ENCODE measurements around the gene TRPT1. TPM values are rescaled to one million over a fixed set of nuclear protein-coding genes. Genes with fewer than 3 reads are reported as not detected.
A peak's percentile ranks its signal among the peaks of the same experiment; 100 is the strongest.

TRPT1 gene
- total RNA-seq, 2 experiments from 2014 or later: 33.4 to 37.1 TPM

DNA sequence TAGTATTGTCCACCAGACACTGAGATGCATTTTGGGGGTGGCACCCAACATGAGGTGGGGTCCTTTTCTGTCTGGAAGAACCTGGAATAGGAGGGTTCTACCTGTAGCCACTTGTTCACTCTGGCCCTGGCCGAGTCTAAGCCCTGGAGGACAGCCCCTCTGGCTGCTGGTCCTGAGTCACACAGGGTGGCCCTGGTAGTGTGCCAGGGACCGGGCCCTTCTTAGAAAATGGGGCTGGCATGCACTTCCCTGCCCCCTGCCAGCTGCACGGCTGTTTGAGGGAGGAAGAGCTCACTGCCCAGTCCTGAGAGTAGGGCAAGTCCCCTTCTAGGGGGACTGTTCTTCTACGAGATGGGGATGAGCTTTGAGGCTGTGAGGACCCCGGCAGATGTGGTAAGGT, 27.5 kb upstream of the TRPT1 start:
- DNase-seq (no peak), ATAC-seq (no peak)
- Mint-ChIP-seq H3K4me1 (peaks cover 21% of the 10 kb centered on the region), H3K27ac (no peak overlapping the region), H3K4me3 (no peak overlapping the region), H3K9me3 (ENCODE audit: low read depth) (no peaks in the 10 kb centered on the region), H3K27me3 (no peaks in the 10 kb centered on the region), H3K36me3 (peaks cover 4% of the 10 kb centered on the region)
- CTCF ChIA-PET: interaction anchor here (0.9 to 1.9 kb wide), 4 partner anchors 13 to 49 kb away, joined by 4 to 7 read pairs (median 5); partner anchors contain the start of gene BAD

DNA sequence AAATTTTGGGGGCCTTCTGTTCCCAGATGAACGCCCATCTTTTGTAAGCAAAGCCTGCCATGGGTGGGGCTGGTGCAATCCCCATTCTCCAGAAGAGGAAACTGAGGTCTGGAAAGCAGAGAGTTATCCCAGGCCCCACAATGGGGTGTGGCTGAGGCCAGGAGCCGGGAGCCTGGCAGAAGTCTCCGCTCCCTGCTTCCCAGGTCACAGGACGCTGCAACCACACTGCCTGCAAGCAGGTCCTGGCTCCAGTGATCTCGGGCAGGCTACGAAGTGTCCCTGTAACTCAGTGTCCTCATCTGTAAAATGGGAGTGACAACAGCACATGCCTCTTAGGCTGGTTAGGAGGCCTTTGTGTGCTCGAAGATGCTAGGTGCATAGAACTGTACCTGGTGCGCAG, 27.1 kb upstream of the TRPT1 start:
- Mint-ChIP-seq H3K4me3 (no peak overlapping the region), H3K27me3 (no peaks in the 10 kb centered on the region), H3K4me1 (peaks cover 23% of the 10 kb centered on the region), H3K27ac (no peak overlapping the region), H3K9me3 (ENCODE audit: low read depth) (no peaks in the 10 kb centered on the region), H3K36me3 (peaks cover 4% of the 10 kb centered on the region)
- no peak for ATAC-seq
- CTCF ChIA-PET: interaction anchor here (1.1 to 4.7 kb wide), 6 partner anchors 11 to 48 kb away, joined by 5 to 68 read pairs (median 19); partner anchors contain the start of genes BAD, FKBP2 and GPR137
- DNase-seq: no peak

- CTCF ChIA-PET: interaction anchor here (0.6 to 12.3 kb wide), 13 partner anchors 8 to 536 kb away, joined by 3 to 146 read pairs (median 12); partner anchors contain the start of genes BAD, CATSPERZ, ESRRA and FERMT3
- peak overlapping the region; percentile 89 for H3K4me3 Mint-ChIP-seq
- ATAC-seq: no peak
- no peaks in the 10 kb centered on the region for H3K27me3 Mint-ChIP-seq
- no peak for DNase-seq
- peaks cover 26% of the 10 kb centered on the region for H3K4me1 Mint-ChIP-seq
- peak overlapping the region; percentile 69 for H3K27ac Mint-ChIP-seq
- no peaks in the 10 kb centered on the region for H3K9me3 Mint-ChIP-seq (ENCODE audit: low read depth)
- H3K36me3 Mint-ChIP-seq: peaks cover 2% of the 10 kb centered on the region
Observed at GRCh38 chr11:64252003-64252872, 26.3 kb upstream of the TRPT1 start.

GRCh38 chr11:64251753-64252002, 25.7 kb upstream of the TRPT1 start:
- Mint-ChIP-seq H3K9me3 (ENCODE audit: low read depth) (no peaks in the 10 kb centered on the region), H3K4me3 (peak overlapping the region; percentile 89), H3K27me3 (no peaks in the 10 kb centered on the region), H3K27ac (peak overlapping the region; percentile 69), H3K4me1 (peaks cover 29% of the 10 kb centered on the region), H3K36me3 (peaks cover 2% of the 10 kb centered on the region)
- ATAC-seq: no peak
- CTCF ChIA-PET: interaction anchor here (1.0 to 12.3 kb wide), 13 partner anchors 9 to 81 kb away, joined by 4 to 146 read pairs (median 12); partner anchors contain the start of genes BAD, CATSPERZ, ESRRA and FERMT3
- DNase-seq: no peak

- Mint-ChIP-seq H3K4me3 (peak within 1 kb of the TSS; percentile 89), H3K36me3 (peaks cover 2% of the 10 kb centered on the region), H3K27ac (peak within 1 kb of the TSS; percentile 72), H3K27me3 (no peaks in the 10 kb centered on the region), H3K4me1 (peaks cover 29% of the 10 kb centered on the region), H3K9me3 (ENCODE audit: low read depth) (no peaks in the 10 kb centered on the region)
- CTCF ChIA-PET: interaction anchor here (0.8 to 12.3 kb wide), 18 partner anchors 9 to 81 kb away, joined by 3 to 146 read pairs (median 8); partner anchors contain the start of genes BAD, CATSPERZ, ESRRA and FERMT3
- peak; percentile 68 for DNase-seq
- peak; percentile 71 for ATAC-seq
Observed at GRCh38 chr11:64251016-64251752, 25.2 kb upstream of the TRPT1 start, which contains the start of gene PLCB3. Gene PLCB3, plus strand, starts transcription at chr11:64251530. Its CDS starts 120 bp downstream, at chr11:64251650.

- ATAC-seq (no peak), DNase-seq (no peak)
- peak overlapping the region; percentile 76 for H3K4me3 Mint-ChIP-seq
- H3K9me3 Mint-ChIP-seq (ENCODE audit: low read depth): no peaks in the 10 kb centered on the region
- no peak overlapping the region for H3K27ac Mint-ChIP-seq
- peaks cover 29% of the 10 kb centered on the region for H3K4me1 Mint-ChIP-seq
- CTCF ChIA-PET: interaction anchor here (0.8 to 12.3 kb wide), 19 partner anchors 8 to 82 kb away, joined by 3 to 146 read pairs (median 7); partner anchors contain the start of genes BAD, CATSPERZ, ESRRA and FERMT3
- no peaks in the 10 kb centered on the region for H3K27me3 Mint-ChIP-seq
- H3K36me3 Mint-ChIP-seq: peaks cover 2% of the 10 kb centered on the region
Observed at GRCh38 chr11:64250415-64251015, 24.5 kb upstream of the TRPT1 start.

DNA sequence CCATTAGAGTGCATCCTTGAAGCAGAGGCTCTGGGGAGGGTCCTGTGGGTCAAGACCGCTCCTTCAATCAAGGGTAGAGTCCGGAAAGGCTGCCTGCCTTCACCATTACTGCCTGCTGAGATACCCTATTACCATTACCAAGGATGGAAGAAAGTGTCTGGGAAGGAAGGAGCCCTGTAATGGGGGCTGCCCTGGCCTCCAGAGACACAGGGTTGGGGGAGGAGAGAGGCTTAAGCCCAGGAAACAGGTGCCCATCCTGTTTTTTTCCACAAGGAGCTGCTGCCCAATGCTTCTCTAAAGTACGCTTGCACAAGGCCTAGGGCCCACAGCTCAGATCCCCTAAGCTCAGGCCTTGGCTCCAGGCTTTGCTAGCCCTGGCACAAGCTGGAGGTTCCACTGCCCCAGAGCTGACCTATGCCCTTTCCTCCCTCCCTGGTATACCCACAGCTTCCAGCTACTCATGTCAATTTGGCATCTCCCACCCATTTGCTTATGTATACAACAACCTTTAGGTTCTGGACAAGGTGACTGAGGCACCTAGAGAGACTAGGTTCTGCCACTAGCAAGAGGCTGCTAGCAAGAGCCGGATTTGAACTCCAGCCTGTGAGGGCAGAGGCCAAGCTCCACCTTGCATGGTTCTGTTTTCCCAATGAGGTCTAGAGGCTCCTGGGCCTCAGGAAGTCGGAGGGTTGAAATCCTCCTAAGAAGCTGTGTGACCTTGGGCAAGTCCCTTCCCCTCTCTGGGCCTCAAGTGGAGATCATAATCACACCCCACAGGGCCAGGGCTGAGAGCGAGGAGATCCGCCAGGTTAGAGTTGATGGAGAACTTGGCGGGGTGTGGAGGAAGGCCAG, 23.8 kb upstream of the TRPT1 start:
- ATAC-seq (no peak), DNase-seq (no peak)
- H3K4me1 Mint-ChIP-seq: peaks cover 33% of the 10 kb centered on the region
- H3K4me3 Mint-ChIP-seq: no peak overlapping the region
- CTCF ChIA-PET: interaction anchor here (0.6 to 12.3 kb wide), 18 partner anchors 9 to 82 kb away, joined by 3 to 146 read pairs (median 6); partner anchors contain the start of genes CATSPERZ, ESRRA, FERMT3 and FKBP2
- H3K36me3 Mint-ChIP-seq: no peaks in the 10 kb centered on the region
- no peak overlapping the region for H3K27ac Mint-ChIP-seq
- H3K9me3 Mint-ChIP-seq (ENCODE audit: low read depth): no peaks in the 10 kb centered on the region
- no peaks in the 10 kb centered on the region for H3K27me3 Mint-ChIP-seq

DNA sequence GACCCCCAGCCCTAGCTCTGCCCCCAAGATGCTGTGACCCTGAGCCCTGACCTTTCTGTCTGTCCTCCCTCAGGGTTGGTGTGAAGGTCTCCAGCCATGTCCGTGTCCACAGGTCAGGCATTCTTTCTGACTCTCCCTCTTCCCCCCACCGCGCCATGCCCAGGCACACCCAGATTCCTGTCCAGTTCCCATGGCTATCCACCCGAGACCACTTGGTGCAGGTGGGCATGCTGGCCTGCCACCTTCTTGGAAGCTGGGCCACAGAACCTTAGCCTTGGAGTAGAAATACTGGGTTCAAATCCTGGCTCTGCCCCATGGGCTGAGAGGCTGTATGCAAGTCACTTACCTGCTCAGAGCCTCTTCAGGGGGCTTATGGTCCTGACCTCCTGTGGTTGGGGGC, 23.1 kb upstream of the TRPT1 start:
- H3K36me3 Mint-ChIP-seq: no peaks in the 10 kb centered on the region
- H3K4me3 Mint-ChIP-seq: no peak overlapping the region
- H3K4me1 Mint-ChIP-seq: peaks cover 33% of the 10 kb centered on the region
- ATAC-seq: no peak
- no peak overlapping the region for H3K27ac Mint-ChIP-seq
- no peak for DNase-seq
- no peaks in the 10 kb centered on the region for H3K9me3 Mint-ChIP-seq (ENCODE audit: low read depth)
- CTCF ChIA-PET: interaction anchor here (0.9 to 12.3 kb wide), 7 partner anchors 8 to 82 kb away, joined by 3 to 146 read pairs (median 37); partner anchors contain the start of genes CATSPERZ, ESRRA, FERMT3 and FKBP2
- no peaks in the 10 kb centered on the region for H3K27me3 Mint-ChIP-seq

DNA sequence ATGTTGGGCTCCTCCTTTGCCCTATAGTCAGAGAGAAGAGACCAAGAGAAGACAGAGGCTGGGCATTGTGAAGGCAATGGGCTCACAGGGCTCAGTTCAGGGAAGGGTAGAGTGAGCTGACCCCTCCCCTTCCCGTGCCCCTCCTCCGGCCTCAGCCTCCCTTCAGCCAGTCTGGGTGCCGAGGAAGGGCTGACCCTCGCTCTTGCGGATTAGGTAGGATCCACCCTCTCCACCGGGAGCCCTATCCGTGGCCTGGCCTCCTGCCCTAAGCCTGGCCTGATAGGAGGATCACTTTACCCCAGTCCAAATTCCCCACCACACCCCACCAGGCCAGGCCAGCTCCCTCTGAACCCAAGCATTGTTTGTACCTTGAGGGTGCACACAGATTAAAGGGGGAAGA, 22.6 kb upstream of the TRPT1 start:
- H3K27me3 Mint-ChIP-seq: no peaks in the 10 kb centered on the region
- CTCF ChIA-PET: interaction anchor here (1.4 to 12.3 kb wide), 4 partner anchors 7 to 55 kb away, joined by 3 to 146 read pairs (median 52); partner anchors contain the start of genes CATSPERZ, ESRRA and FKBP2
- DNase-seq (no peak), ATAC-seq (no peak)
- no peaks in the 10 kb centered on the region for H3K36me3 Mint-ChIP-seq
- H3K4me3 Mint-ChIP-seq: no peak overlapping the region
- H3K27ac Mint-ChIP-seq: no peak overlapping the region
- H3K9me3 Mint-ChIP-seq (ENCODE audit: low read depth): no peaks in the 10 kb centered on the region
- H3K4me1 Mint-ChIP-seq: peaks cover 33% of the 10 kb centered on the region

DNA sequence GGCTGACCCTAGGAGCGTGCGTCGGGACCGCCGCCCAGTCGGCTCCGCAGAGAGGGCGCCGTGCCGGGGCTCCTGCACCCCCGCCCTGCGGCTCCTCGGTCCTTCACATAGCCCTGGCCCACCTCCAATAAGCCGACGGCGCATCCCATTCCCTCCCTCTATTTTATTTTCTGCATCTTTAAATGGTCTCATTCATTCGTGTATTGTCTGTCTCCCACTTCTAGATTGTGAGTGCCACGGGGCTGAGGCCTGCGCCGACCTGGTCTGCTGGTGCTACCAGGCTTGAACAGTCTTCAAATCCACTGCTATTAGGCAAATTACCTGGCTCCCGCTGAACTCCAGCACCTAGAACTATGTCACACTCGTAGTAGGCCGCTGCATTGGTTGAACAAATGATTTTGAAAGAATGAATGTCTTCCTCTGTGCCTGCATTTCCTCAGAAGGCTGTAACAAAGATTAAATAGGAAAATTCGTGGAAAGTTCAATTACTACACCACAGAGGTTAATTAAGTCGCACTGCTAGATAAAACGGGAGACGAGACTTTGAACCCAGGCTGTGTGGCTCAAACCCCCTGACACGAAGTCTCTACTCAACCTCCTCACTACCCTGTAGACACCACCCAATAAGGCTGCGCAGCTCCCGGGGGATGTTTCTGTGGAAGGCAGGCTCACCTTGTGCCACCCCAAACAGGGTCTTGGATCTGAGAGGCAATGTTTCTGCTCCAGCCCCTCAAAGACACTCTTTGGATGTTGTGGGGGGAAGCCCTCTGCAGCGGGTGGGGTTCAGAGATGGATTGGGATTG, 21.9 kb upstream of the TRPT1 start:
- Mint-ChIP-seq H3K4me1 (peaks cover 34% of the 10 kb centered on the region), H3K36me3 (no peaks in the 10 kb centered on the region), H3K27me3 (no peaks in the 10 kb centered on the region), H3K9me3 (ENCODE audit: low read depth) (no peaks in the 10 kb centered on the region), H3K27ac (no peak overlapping the region), H3K4me3 (peak overlapping the region; percentile 79)
- CTCF ChIA-PET: interaction anchor here (2.9 to 12.3 kb wide), 6 partner anchors 7 to 56 kb away, joined by 14 to 146 read pairs (median 28); partner anchors contain the start of genes CATSPERZ, ESRRA, FERMT3 and FKBP2
- DNase-seq (no peak), ATAC-seq (no peak)

- DNase-seq (peak; percentile 87), ATAC-seq (peak; percentile 65)
- Mint-ChIP-seq H3K4me3 (peak within 1 kb of the TSS; percentile 83), H3K4me1 (peaks cover 39% of the 10 kb centered on the region), H3K36me3 (no peaks in the 10 kb centered on the region), H3K9me3 (ENCODE audit: low read depth) (no peaks in the 10 kb centered on the region), H3K27ac (peak within 1 kb of the TSS; percentile 90), H3K27me3 (no peaks in the 10 kb centered on the region)
- CTCF ChIA-PET: interaction anchor here (1.8 to 12.3 kb wide), 7 partner anchors 21 to 85 kb away, joined by 8 to 146 read pairs (median 14); partner anchors contain the start of genes BAD, CATSPERZ, ESRRA and FERMT3
Observed at GRCh38 chr11:64246871-64247728, 21.1 kb upstream of the TRPT1 start, which contains the start of gene PPP1R14B. Gene PPP1R14B, minus strand, starts transcription at chr11:64246943. Its CDS starts 270 bp downstream, at chr11:64246673.
